Body of pancreas (tissue), 4 donors: ENCODE results near the gene PPP4R2.

Experiments
- POLR2A ChIP-seq, 3 donors: fragments of 450-650 bp; IDR thresholded peaks; one replicate each; pipeline ENCODE4 v1.6.1; 2016; ENCODE audit warnings: antibody characterized with exemption in 3 of 3, mild to moderate bottlenecking in 2 of 3
- TF ChIP-seq, protein P1 (sequence below), 7 experiments: fragments of 450-650 bp in 4 of 7; fragments of 200-600 bp in 3 of 7; sonication (generic) in 3 of 7; IDR thresholded peaks; one replicate each; pipeline ENCODE4 v1.5.1; 2016 to 2019; ENCODE audit warnings: antibody characterized with exemption in 7 of 7

DNA sequence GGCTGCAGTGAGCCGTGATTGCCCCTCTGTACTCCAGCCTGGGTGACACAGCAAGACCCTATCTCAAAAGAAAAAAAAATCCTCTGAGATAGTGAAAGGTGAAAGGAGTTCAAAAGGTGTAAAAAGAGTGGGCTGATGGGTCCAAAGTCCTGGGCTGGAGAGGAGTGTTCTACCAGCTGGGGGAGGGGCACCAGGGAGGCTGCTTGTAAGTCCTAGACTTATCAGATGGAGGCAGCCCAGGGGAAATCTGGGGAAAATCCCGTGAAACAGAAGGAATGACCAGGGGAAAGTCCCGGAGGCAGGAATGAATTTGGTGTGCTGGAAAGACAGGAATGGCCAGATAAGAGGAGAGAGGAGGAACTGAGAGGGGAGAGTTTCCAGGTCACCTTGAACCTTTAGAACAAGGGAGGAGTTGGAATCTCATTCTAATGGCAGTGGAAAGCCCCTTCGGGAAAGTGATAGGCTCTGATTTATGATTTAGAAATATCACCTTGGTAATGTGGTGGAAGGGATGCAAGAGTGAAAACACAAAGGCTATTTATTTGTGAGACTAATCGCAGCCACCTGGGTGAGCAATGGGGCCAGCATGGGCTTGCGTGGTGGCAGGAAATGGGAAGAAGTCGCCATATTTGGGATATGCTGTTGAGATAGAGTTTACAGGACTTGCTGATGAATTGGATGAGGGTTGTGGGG, 23.4 kb upstream of the PPP4R2 start:
- TF ChIP-seq POLR2A (IDR thresholded peaks at IDR 0.05): no peak
- TF ChIP-seq, protein P1, sequence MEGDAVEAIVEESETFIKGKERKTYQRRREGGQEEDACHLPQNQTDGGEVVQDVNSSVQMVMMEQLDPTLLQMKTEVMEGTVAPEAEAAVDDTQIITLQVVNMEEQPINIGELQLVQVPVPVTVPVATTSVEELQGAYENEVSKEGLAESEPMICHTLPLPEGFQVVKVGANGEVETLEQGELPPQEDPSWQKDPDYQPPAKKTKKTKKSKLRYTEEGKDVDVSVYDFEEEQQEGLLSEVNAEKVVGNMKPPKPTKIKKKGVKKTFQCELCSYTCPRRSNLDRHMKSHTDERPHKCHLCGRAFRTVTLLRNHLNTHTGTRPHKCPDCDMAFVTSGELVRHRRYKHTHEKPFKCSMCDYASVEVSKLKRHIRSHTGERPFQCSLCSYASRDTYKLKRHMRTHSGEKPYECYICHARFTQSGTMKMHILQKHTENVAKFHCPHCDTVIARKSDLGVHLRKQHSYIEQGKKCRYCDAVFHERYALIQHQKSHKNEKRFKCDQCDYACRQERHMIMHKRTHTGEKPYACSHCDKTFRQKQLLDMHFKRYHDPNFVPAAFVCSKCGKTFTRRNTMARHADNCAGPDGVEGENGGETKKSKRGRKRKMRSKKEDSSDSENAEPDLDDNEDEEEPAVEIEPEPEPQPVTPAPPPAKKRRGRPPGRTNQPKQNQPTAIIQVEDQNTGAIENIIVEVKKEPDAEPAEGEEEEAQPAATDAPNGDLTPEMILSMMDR (IDR thresholded peaks at IDR 0.05): no peak
